Fibroblast of lung (primary cell): ENCODE results near the gene LILRB2. TPM values are rescaled to one million over a fixed set of nuclear protein-coding genes. Genes with fewer than 3 reads are reported as not detected.
A peak's percentile ranks its signal among the peaks of the same experiment; 100 is the strongest.

Experiments used
- DNase-seq, 2 donors: peaks; one replicate each; pipeline versions ENCODE4 v3.0.0 to v3.0.0-alpha.2; 2010; ENCODE audit warnings: low read depth in 2 of 2
- H2AFZ ChIP-seq: 2 replicates; pipeline ENCODE4 v1.5.1; 2012; ENCODE audit warnings: low read length, control low read depth, inconsistent platforms
- H3K27ac ChIP-seq: 2 replicates; pipeline ENCODE4 v1.5.1; 2011; ENCODE audit warnings: low read length, control low read depth; ENCODE audit not compliant: insufficient read depth
- H3K27me3 ChIP-seq: 2 replicates; pipeline ENCODE4 v1.5.1; 2011; ENCODE audit warnings: mild to moderate bottlenecking, low read length; ENCODE audit not compliant: control insufficient read depth, insufficient read depth
- H3K36me3 ChIP-seq: 2 replicates; pipeline ENCODE4 v1.5.1; 2011; ENCODE audit warnings: low read length; ENCODE audit not compliant: control insufficient read depth, insufficient read depth
- H3K4me1 ChIP-seq: 2 replicates; pipeline ENCODE4 v1.5.1; 2011; ENCODE audit warnings: low read length; ENCODE audit not compliant: control insufficient read depth, insufficient read depth; ENCODE audit errors: extremely low read depth
- H3K4me2 ChIP-seq: 2 replicates; pipeline ENCODE4 v1.5.1; 2011; ENCODE audit warnings: low read length, control low read depth; ENCODE audit not compliant: insufficient read depth; ENCODE audit errors: extremely low read depth
- H3K4me3 ChIP-seq, 4 experiments: fragments of 200-600 bp in 1 of 4; sonication (generic) in 1 of 4; replicated peaks in 1 of 4; 2 replicates each; pipeline ENCODE4 v1.5.1; 2011 to 2016; ENCODE audit warnings: low read length in 4 of 4, low read depth in 3 of 4, mild to moderate bottlenecking in 3 of 4, control low read depth in 2 of 4, inconsistent platforms in 1 of 4, mixed read lengths in 1 of 4; ENCODE audit not compliant: insufficient read depth in 1 of 4; ENCODE audit errors: control extremely low read depth in 1 of 4
- H3K79me2 ChIP-seq: 2 replicates; pipeline ENCODE4 v1.5.1; 2012; ENCODE audit warnings: mild to moderate bottlenecking, low read length, inconsistent platforms; ENCODE audit not compliant: control insufficient read depth, insufficient read depth
- H3K9ac ChIP-seq: 2 replicates; pipeline ENCODE4 v1.5.1; 2011; ENCODE audit warnings: mild to moderate bottlenecking, low read length, control low read depth; ENCODE audit not compliant: insufficient read depth
- H3K9me3 ChIP-seq: 2 replicates; pipeline ENCODE4 v1.5.1; 2012; ENCODE audit warnings: low read depth, low read length; ENCODE audit not compliant: control insufficient read depth, insufficient read depth
- H4K20me1 ChIP-seq: 2 replicates; pipeline ENCODE4 v1.5.1; 2011; ENCODE audit warnings: low read length; ENCODE audit not compliant: control insufficient read depth, insufficient read depth; ENCODE audit errors: extremely low read depth
- EZH2 ChIP-seq: IDR thresholded peaks from 2 replicates; pipeline ENCODE4 v1.5.1; 2012; ENCODE audit warnings: low read length, control low read depth, mild to moderate bottlenecking; ENCODE audit errors: missing control alignments
- polyA plus RNA-seq, 2 donors: library from polyadenylated mRNA; depleted of rRNA in 1 of 2; stranded (reverse) in 1 of 2; unstranded in 1 of 2; fragments of >200 nt; gene quantifications; 2 replicates each; pipeline ENCODE4 v1.2.1, GENCODE V29; 2011 to 2012; ENCODE audit warnings: missing spikeins in 1 of 2
- total RNA-seq: library from RNA; depleted of rRNA; stranded (reverse); fragments of >200 nt; gene quantifications from 2 replicates; pipeline ENCODE4 v1.2.1, GENCODE V29; 2014
- TF ChIP-seq, protein P1 (sequence below), 2 donors: IDR thresholded peaks in 1 of 2; conservative IDR thresholded peaks in 1 of 2; 1 replicate in 1 of 2; 2 replicates in 1 of 2; pipeline ENCODE4 v1.5.1; 2011 to 2012; ENCODE audit warnings: low read length in 2 of 2, control low read depth in 1 of 2, inconsistent platforms in 1 of 2, low read depth in 1 of 2, mild to moderate bottlenecking in 1 of 2

The LILRB2 gene
- total and polyA plus RNA-seq, 2 donors (not counting 1 experiment from before 2014, with no cell fraction given): not detected

DNA sequence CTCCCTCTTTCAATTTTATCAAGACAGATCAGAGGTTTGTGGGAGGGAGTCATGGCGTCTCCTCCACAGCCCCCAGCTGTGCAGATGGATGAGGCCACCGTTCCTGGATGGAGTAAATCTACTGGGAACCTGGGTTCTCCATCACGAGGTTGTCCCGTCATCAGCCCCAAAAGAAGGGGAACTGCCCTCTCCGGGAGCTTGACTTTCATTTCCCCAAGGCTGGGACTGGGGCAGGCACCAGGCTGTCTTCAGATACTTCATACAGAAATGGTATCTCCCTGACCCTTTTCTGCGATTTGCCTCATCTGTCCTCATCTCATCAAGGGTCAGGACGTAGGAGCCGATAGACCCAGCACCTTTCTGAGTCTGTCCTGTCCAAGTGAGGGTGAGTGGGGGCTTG is 9.8 kb downstream of the LILRB2 start:
- no peak overlapping the region for H3K4me2 ChIP-seq
- no peaks in the 10 kb centered on the region for H4K20me1 ChIP-seq
- TF ChIP-seq, protein P1, sequence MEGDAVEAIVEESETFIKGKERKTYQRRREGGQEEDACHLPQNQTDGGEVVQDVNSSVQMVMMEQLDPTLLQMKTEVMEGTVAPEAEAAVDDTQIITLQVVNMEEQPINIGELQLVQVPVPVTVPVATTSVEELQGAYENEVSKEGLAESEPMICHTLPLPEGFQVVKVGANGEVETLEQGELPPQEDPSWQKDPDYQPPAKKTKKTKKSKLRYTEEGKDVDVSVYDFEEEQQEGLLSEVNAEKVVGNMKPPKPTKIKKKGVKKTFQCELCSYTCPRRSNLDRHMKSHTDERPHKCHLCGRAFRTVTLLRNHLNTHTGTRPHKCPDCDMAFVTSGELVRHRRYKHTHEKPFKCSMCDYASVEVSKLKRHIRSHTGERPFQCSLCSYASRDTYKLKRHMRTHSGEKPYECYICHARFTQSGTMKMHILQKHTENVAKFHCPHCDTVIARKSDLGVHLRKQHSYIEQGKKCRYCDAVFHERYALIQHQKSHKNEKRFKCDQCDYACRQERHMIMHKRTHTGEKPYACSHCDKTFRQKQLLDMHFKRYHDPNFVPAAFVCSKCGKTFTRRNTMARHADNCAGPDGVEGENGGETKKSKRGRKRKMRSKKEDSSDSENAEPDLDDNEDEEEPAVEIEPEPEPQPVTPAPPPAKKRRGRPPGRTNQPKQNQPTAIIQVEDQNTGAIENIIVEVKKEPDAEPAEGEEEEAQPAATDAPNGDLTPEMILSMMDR (conservative IDR thresholded peaks at IDR 0.05 in 1 of 2, IDR thresholded peaks at IDR 0.05 in 1 of 2; ENCODE audit: low read depth in 1 of 2, low read length in 2 of 2): no peak
- TF ChIP-seq EZH2: no peak
- peaks cover 3% of the 10 kb centered on the region for H3K27me3 ChIP-seq
- H2AFZ ChIP-seq: no peak overlapping the region
- H3K9ac ChIP-seq: no peak overlapping the region
- no peak overlapping the region for H3K4me3 ChIP-seq
- no peak overlapping the region for H3K27ac ChIP-seq
- H3K36me3 ChIP-seq: no peaks in the 10 kb centered on the region
- H3K79me2 ChIP-seq: no peaks in the 10 kb centered on the region
- H3K4me1 ChIP-seq: no peaks in the 10 kb centered on the region
- H3K9me3 ChIP-seq: no peaks in the 10 kb centered on the region
- no peak for DNase-seq

DNA sequence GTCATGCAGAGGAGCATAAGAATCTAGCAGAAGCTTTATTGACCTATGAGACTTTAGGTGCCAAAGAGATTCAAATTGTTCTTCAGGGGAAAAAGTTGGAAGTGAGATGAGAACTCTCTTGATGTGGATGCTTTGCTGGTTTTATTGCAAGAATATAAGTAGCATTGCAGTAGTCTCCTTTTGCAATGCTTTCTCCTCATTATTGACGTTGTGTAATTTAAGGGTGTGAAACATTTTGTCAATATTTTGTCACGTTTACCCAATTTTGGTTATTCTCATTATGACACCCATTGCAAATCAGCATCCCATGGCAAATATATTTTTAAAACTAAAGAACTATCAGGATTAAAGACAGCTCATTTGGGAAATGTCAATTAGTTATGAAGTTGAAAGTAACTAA is 12.0 kb downstream of the LILRB2 start:
- TF ChIP-seq, protein P1 (conservative IDR thresholded peaks at IDR 0.05 in 1 of 2, IDR thresholded peaks at IDR 0.05 in 1 of 2; ENCODE audit: low read depth in 1 of 2, low read length in 2 of 2): no peak
- TF ChIP-seq EZH2: no peak
- no peak overlapping the region for H3K4me2 ChIP-seq
- no peak overlapping the region for H2AFZ ChIP-seq
- H3K79me2 ChIP-seq: no peaks in the 10 kb centered on the region
- no peaks in the 10 kb centered on the region for H4K20me1 ChIP-seq
- no peak overlapping the region for H3K9ac ChIP-seq
- no peak overlapping the region for H3K27ac ChIP-seq
- H3K4me3 ChIP-seq: no peak overlapping the region
- H3K36me3 ChIP-seq: no peaks in the 10 kb centered on the region
- peaks cover 3% of the 10 kb centered on the region for H3K27me3 ChIP-seq
- H3K4me1 ChIP-seq: no peaks in the 10 kb centered on the region
- no peak for DNase-seq
- H3K9me3 ChIP-seq: no peaks in the 10 kb centered on the region

DNA sequence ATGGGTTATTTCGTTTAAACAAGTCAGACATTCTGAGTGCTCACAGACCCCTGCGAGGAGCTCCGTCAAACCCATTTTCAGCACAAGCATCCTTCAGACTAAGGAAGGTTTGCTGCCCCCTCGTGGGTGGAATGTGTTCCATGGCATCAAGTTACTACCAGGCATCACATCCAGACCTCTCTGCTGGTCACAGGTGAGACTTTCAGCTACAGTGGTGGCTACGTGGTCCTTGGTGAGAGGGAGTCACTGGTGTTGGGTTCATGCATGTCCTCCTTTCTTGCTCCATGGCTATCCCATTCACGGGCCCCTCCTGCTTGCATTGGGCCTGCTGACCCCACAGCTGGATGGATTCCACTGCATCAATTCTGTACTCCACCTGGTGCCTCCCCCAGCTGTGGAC is 14.8 kb downstream of the LILRB2 start:
- TF ChIP-seq, protein P1 (conservative IDR thresholded peaks at IDR 0.05 in 1 of 2, IDR thresholded peaks at IDR 0.05 in 1 of 2; ENCODE audit: low read depth in 1 of 2, low read length in 2 of 2): peak; percentile 52 to 65
- no peak for TF ChIP-seq EZH2
- Histone ChIP-seq H3K4me2 (no peak overlapping the region), H3K79me2 (no peaks in the 10 kb centered on the region), H4K20me1 (no peaks in the 10 kb centered on the region), H2AFZ (no peak overlapping the region), H3K9ac (no peak overlapping the region), H3K4me1 (no peaks in the 10 kb centered on the region), H3K9me3 (no peaks in the 10 kb centered on the region), H3K4me3 (no peak overlapping the region), H3K27me3 (peaks cover 3% of the 10 kb centered on the region), H3K36me3 (no peaks in the 10 kb centered on the region), H3K27ac (no peak overlapping the region)
- DNase-seq: peak; percentile 46 to 62
